H1 (cell line): ENCODE measurements around the gene PSMD13. TPM values are rescaled to one million over a fixed set of nuclear protein-coding genes. Genes with fewer than 3 reads are reported as not detected.

Experiments used
- CTCF ChIA-PET: fragments of 300-600 bp; sonication (Branson Sonifier 250); formaldehyde crosslinking; loops from one replicate; lab custom pipeline; 2021; ENCODE audit not compliant: partially characterized antibody; lab: Charles Lee
- POLR2A ChIA-PET: fragments of 300-600 bp; sonication (Branson Sonifier 250); formaldehyde crosslinking; loops from one replicate; lab custom pipeline; 2021; ENCODE audit warnings: inconsistent platforms; ENCODE audit not compliant: partially characterized antibody; lab: Charles Lee
- DNase-seq, 2 experiments: peaks; one replicate each; pipeline versions ENCODE4 v3.0.0 to v3.0.0-alpha.2; 2010 to 2022; ENCODE audit warnings: low spot score in 2 of 2, low read depth in 1 of 2, mixed read lengths in 1 of 2
- FAIRE-seq: peaks from 2 replicates; lab custom pipeline; 2011; peaks lifted over from hg19 to GRCh38; lab: Jason Lieb, UNC
- H2AFZ ChIP-seq: 2 replicates; pipeline ENCODE4 v1.8.1; 2012; ENCODE audit warnings: low read length, inconsistent platforms
- H2AK5ac ChIP-seq: 2 replicates; pipeline ENCODE4 v1.6.1; 2013; ENCODE audit warnings: low read depth, low read length
- H2BK120ac ChIP-seq: replicated peaks from 2 replicates; pipeline ENCODE3; 2013; ENCODE audit warnings: low read depth, low read length, inconsistent platforms
- H2BK12ac ChIP-seq: 2 replicates; pipeline ENCODE4 v1.6.1; 2013; ENCODE audit warnings: low read depth, low read length
- H2BK15ac ChIP-seq: 2 replicates; pipeline ENCODE4 v1.6.1; 2013; ENCODE audit warnings: low read length
- H2BK20ac ChIP-seq: 2 replicates; pipeline ENCODE4 v1.6.1; 2013; ENCODE audit warnings: low read length
- H2BK5ac ChIP-seq: 2 replicates; pipeline ENCODE4 v1.6.1; 2013; ENCODE audit warnings: low read depth, low read length
- H3K14ac ChIP-seq: 2 replicates; pipeline ENCODE4 v1.6.1; 2013; ENCODE audit warnings: inconsistent platforms; ENCODE audit not compliant: insufficient read length
- H3K18ac ChIP-seq: 2 replicates; pipeline ENCODE4 v1.6.1; 2013; ENCODE audit warnings: low read length; ENCODE audit errors: extremely low read depth
- H3K23ac ChIP-seq: 2 replicates; pipeline ENCODE4 v1.6.1; 2013; ENCODE audit warnings: inconsistent platforms; ENCODE audit not compliant: insufficient read length
- H3K23me2 ChIP-seq: 2 replicates; pipeline ENCODE4 v1.6.1; 2013; ENCODE audit warnings: low read depth, low read length
- H3K27ac ChIP-seq: 2 replicates; pipeline ENCODE4 v1.6.1; 2011; ENCODE audit warnings: low read depth, low read length, inconsistent platforms
- H3K27me3 ChIP-seq, 4 experiments: replicated peaks in 1 of 4; 1 replicate in 1 of 4; 2 replicates in 3 of 4; pipeline versions ENCODE4 v1.6.1 to v1.8.1; 2011 to 2013; ENCODE audit warnings: low read length in 3 of 4, mild to moderate bottlenecking in 3 of 4, inconsistent platforms in 2 of 4, mixed read lengths in 2 of 4, moderate library complexity in 1 of 4; ENCODE audit not compliant: control insufficient read depth in 3 of 4, insufficient read depth in 3 of 4; ENCODE audit errors: extremely low read depth in 1 of 4
- H3K36me3 ChIP-seq, 4 experiments: 2 replicates each; pipeline versions ENCODE4 v1.6.1 to v1.8.1; 2011 to 2013; ENCODE audit warnings: mild to moderate bottlenecking in 4 of 4, low read length in 3 of 4, moderate library complexity in 2 of 4, control low read depth in 1 of 4, inconsistent platforms in 1 of 4; ENCODE audit not compliant: insufficient read depth in 4 of 4, control insufficient read depth in 2 of 4
- H3K4ac ChIP-seq: replicated peaks from 2 replicates; pipeline ENCODE3; 2013; ENCODE audit warnings: low read length, low read depth, mixed read lengths, inconsistent platforms; ENCODE audit not compliant: insufficient read length
- H3K4me1 ChIP-seq, 4 experiments: replicated peaks in 1 of 4; 1 replicate in 1 of 4; 2 replicates in 3 of 4; pipeline versions ENCODE4 v1.6.1 to v1.8.1; 2011 to 2013; ENCODE audit warnings: low read length in 3 of 4, inconsistent platforms in 2 of 4, mixed read lengths in 1 of 4; ENCODE audit not compliant: insufficient read depth in 4 of 4, control insufficient read depth in 3 of 4
- H3K4me2 ChIP-seq, 2 experiments: 2 replicates each; pipeline versions ENCODE4 v1.6.1 to v1.8.1; 2011 to 2013; ENCODE audit warnings: low read depth in 2 of 2, low read length in 2 of 2, control low read depth in 1 of 2, inconsistent platforms in 1 of 2, mild to moderate bottlenecking in 1 of 2; ENCODE audit not compliant: insufficient read depth in 1 of 2
- H3K4me3 ChIP-seq, 4 experiments: fragments of 200-600, 300-600 bp in 1 of 4; sonication (generic), shearing (Covaris generic), sonication (Bioruptor Twin) in 1 of 4; 2 replicates each; pipeline versions ENCODE4 v1.5.1 to v1.8.1; 2011 to 2016; ENCODE audit warnings: low read length in 4 of 4, low read depth in 3 of 4, control low read depth in 2 of 4, inconsistent platforms in 2 of 4, mild to moderate bottlenecking in 2 of 4, mixed read lengths in 1 of 4, moderate library complexity in 1 of 4; ENCODE audit not compliant: insufficient read depth in 2 of 4; ENCODE audit errors: extremely low read depth in 1 of 4
- H3K56ac ChIP-seq: replicated peaks from 2 replicates; pipeline ENCODE3; 2013; ENCODE audit warnings: low read depth, mild to moderate bottlenecking, mixed read lengths, low read length, inconsistent platforms; ENCODE audit not compliant: insufficient read length
- H3K79me1 ChIP-seq: 2 replicates; pipeline ENCODE4 v1.6.1; 2013; ENCODE audit warnings: low read depth, low read length, control low read depth
- H3K79me2 ChIP-seq, 2 experiments: 2 replicates each; pipeline versions ENCODE4 v1.6.1 to v1.8.1; 2012 to 2013; ENCODE audit warnings: low read length in 2 of 2, mild to moderate bottlenecking in 2 of 2, inconsistent platforms in 1 of 2; ENCODE audit not compliant: insufficient read depth in 2 of 2, control insufficient read depth in 1 of 2
- H3K9ac ChIP-seq, 4 experiments: replicated peaks in 1 of 4; 1 replicate in 1 of 4; 2 replicates in 3 of 4; pipeline versions ENCODE4 v1.6.1 to v1.8.1; 2011 to 2013; ENCODE audit warnings: low read depth in 3 of 4, low read length in 3 of 4, control low read depth in 2 of 4, mild to moderate bottlenecking in 2 of 4, moderate library complexity in 2 of 4, inconsistent platforms in 1 of 4; ENCODE audit errors: extremely low read depth in 1 of 4
- H3K9me3 ChIP-seq, 2 experiments: 2 replicates each; pipeline versions ENCODE4 v1.6.1 to v1.8.1; 2012 to 2013; ENCODE audit warnings: mild to moderate bottlenecking in 2 of 2, moderate library complexity in 2 of 2, control low read depth in 1 of 2, inconsistent platforms in 1 of 2, low read depth in 1 of 2, low read length in 1 of 2, mixed read lengths in 1 of 2; ENCODE audit not compliant: insufficient read depth in 2 of 2
- H4K20me1 ChIP-seq, 2 experiments: replicated peaks in 1 of 2; 2 replicates each; pipeline versions ENCODE3 to v1.8.1; 2011 to 2013; ENCODE audit warnings: inconsistent platforms in 2 of 2, low read length in 2 of 2, mild to moderate bottlenecking in 1 of 2; ENCODE audit not compliant: insufficient read depth in 2 of 2, control insufficient read depth in 1 of 2
- H4K5ac ChIP-seq: 2 replicates; pipeline ENCODE4 v1.6.1; 2013; ENCODE audit warnings: low read length, low read depth, mixed read lengths, inconsistent platforms; ENCODE audit not compliant: insufficient read length
- H4K8ac ChIP-seq: 2 replicates; pipeline ENCODE4 v1.8.0; 2013; ENCODE audit warnings: mild to moderate bottlenecking, moderate library complexity, low read length, inconsistent platforms; ENCODE audit not compliant: insufficient read depth; ENCODE audit errors: extremely low read depth
- H4K91ac ChIP-seq: replicated peaks from 2 replicates; pipeline ENCODE3; 2013; ENCODE audit warnings: low read length, mixed read lengths, inconsistent platforms; ENCODE audit not compliant: insufficient read length
- CBX8 ChIP-seq: fragments of 300-800, 300-1000 bp; sonication (generic); IDR thresholded peaks from 2 replicates; pipeline ENCODE4 v1.7.1; 2016; ENCODE audit warnings: low read depth, low read length, borderline replicate concordance
- CTBP2 ChIP-seq: IDR thresholded peaks from 2 replicates; pipeline ENCODE4 v1.7.0; 2011; ENCODE audit warnings: borderline replicate concordance, mild to moderate bottlenecking, moderate library complexity, mixed read lengths, low read length; ENCODE audit not compliant: insufficient read depth, insufficient read length
- E2F6 ChIP-seq: IDR thresholded peaks from 2 replicates; pipeline ENCODE4 v1.6.1; 2012; ENCODE audit warnings: inconsistent platforms
- JUND ChIP-seq: IDR thresholded peaks from 2 replicates; pipeline ENCODE4 v1.6.1; 2011; ENCODE audit warnings: mild to moderate bottlenecking, improper control_type of control experiment, low read length
- KDM1A ChIP-seq: fragments of 200-600, 300-600 bp; sonication (generic); IDR thresholded peaks from 2 replicates; pipeline ENCODE4 v1.7.1; 2016; ENCODE audit warnings: mild to moderate bottlenecking, low read length, borderline replicate concordance
- KDM5A ChIP-seq: fragments of 200-600 bp; IDR thresholded peaks from 2 replicates; pipeline ENCODE4 v1.7.1; 2012; ENCODE audit warnings: mild to moderate bottlenecking, low read length, inconsistent platforms, mixed read lengths
- MAFK ChIP-seq: IDR thresholded peaks from 2 replicates; pipeline ENCODE4 v1.6.1; 2012; ENCODE audit warnings: low read depth, mild to moderate bottlenecking, improper control_type of control experiment, low read length
- POU5F1 ChIP-seq: IDR thresholded peaks from 2 replicates; pipeline ENCODE4 v1.6.1; 2011; ENCODE audit warnings: low read depth, mild to moderate bottlenecking, low read length, moderate library complexity
- RNF2 ChIP-seq: fragments of 200-900, 300-1000 bp; sonication (generic); IDR thresholded peaks from 2 replicates; pipeline ENCODE4 v1.7.1; 2016; ENCODE audit warnings: borderline replicate concordance, low read depth, mild to moderate bottlenecking, antibody characterized with exemption, low read length; ENCODE audit not compliant: poor library complexity, severe bottlenecking; ENCODE audit errors: missing control alignments
- SP4 ChIP-seq: IDR thresholded peaks from 2 replicates; pipeline ENCODE4 v1.6.1; 2012; ENCODE audit warnings: low read length, inconsistent platforms
- TAF1 ChIP-seq: IDR thresholded peaks from 2 replicates; pipeline ENCODE4 v1.6.1; 2011; ENCODE audit warnings: mild to moderate bottlenecking, low read depth, low read length
- TBP ChIP-seq: IDR thresholded peaks from 2 replicates; pipeline ENCODE4 v1.6.1; 2011; ENCODE audit warnings: low read depth, low read length, improper control_type of control experiment
- WGBS, 2 experiments: shearing (Covaris generic) in 1 of 2; methylation state at CpG; one replicate each; pipeline versions ENCODE4 v1.1.6 to v1.1.7; 2013 to 2015; ENCODE audit warnings: low lambda C conversion rate in 2 of 2, mixed read lengths in 2 of 2, inconsistent platforms in 1 of 2, low coverage in 1 of 2, missing lambda C conversion rate in 1 of 2; ENCODE audit not compliant: insufficient replicate concordance in 2 of 2, insufficient coverage in 1 of 2, insufficient read length in 1 of 2; ENCODE audit errors: extremely low coverage in 1 of 2, missing lambda C conversion rate in 1 of 2; 5-methylcytosine and 5-hydroxymethylcytosine counted together
- polyA plus RNA-seq, 7 experiments: library from polyadenylated mRNA; depleted of rRNA in 3 of 7; stranded (reverse) in 5 of 7; unstranded in 2 of 7; fragments of >200 nt in 5 of 7; fragments of 200-250 nt in 2 of 7; gene quantifications; 1 replicate in 5 of 7; 2 replicates in 1 of 7; 4 replicates in 1 of 7; pipeline versions ENCODE4 v1.2.1 to v1.2.3, GENCODE V29; 2011 to 2013; ENCODE audit warnings: missing spikeins in 2 of 7, mixed read lengths in 2 of 7
- total RNA-seq: library from RNA; stranded (reverse); fragmentation: NEBNext Ultra II Directional; extraction: Animal tissue kit (Norgen Biotek cat#: 25700); gene quantifications from 2 replicates; pipeline ENCODE4 v1.2.1, GENCODE V29; 2021

Gene PSMD13
- total and polyA plus RNA-seq, 2 of the 8 experiments (the other 6 are each of a cell fraction or from before 2014, with no cell fraction given), result 121 to 141 TPM

DNA sequence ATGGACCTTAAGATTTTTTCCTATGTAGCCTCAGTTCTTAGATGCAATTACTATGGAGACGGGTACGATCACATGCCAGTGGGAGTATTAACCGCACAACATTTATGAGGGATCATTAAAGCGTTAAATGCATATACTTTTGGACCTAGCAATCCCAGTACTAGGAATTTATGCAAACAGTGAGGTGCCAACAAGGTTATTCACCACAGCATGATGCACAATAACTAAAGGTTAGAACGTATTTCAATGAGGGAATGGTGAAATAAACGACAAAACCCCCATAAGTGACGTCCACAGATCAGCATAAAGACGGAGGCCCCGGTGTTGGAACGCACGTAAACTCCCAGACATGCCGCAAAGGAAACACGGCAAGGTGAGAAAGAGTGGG is 1.2 kb upstream of the PSMD13 start:
- no peak overlapping the region for H4K91ac ChIP-seq
- TF ChIP-seq MAFK (no peak), SP4 (no peak), POU5F1 (no peak), RNF2 (no peak), KDM1A (no peak), KDM5A (no peak), E2F6 (no peak), CTBP2 (no peak), TAF1 (no peak), CBX8 (no peak), TBP (no peak), JUND (no peak)

More for the DNA sequence above, 1.2 kb upstream of the PSMD13 start:
- Histone ChIP-seq H3K14ac (no peak overlapping the region), H2BK15ac (no peak overlapping the region), H3K23me2 (peaks cover 14% of the 10 kb centered on the region), H2BK20ac (no peak overlapping the region), H2BK5ac (0 out of 2 replicates have a peak overlapping the region, but pooled peaks have one; percentile 35), H2BK120ac (peak overlapping the region; percentile 33), H3K79me1 (peaks cover 4% of the 10 kb centered on the region; the same call in 1 of the 2 replicates), H2AFZ (peak overlapping the region; percentile 89), H3K27ac (0 out of 2 replicates have a peak overlapping the region, but pooled peaks have one; percentile 70), H3K9ac (peak overlapping the region; percentile 76 to 87 (median 83)), H2AK5ac (no peak overlapping the region), H4K5ac (no peak overlapping the region), H3K56ac (peak overlapping the region; percentile 35), H4K8ac (no peak overlapping the region), H2BK12ac (no peak overlapping the region), H3K18ac (peak overlapping the region; percentile 72; the same call in 1 of the 2 replicates), H3K4me1 (no peaks in the 10 kb centered on the region; a peak in 1 of 7 replicates), H4K20me1 (peaks cover 0 to 2% of the 10 kb centered on the region in 2 experiments), H3K36me3 (peaks cover 0 to 8% (median 0%) of the 10 kb centered on the region in 4 experiments; a peak in 4 of 8 replicates), H3K4ac (peak overlapping the region; percentile 27), H3K9me3 (no peaks in the 10 kb centered on the region), H3K4me2 (peak overlapping the region; percentile 82 to 90), H3K79me2 (peaks cover 5 to 22% of the 10 kb centered on the region in 2 experiments), H3K23ac (no peak overlapping the region), H3K4me3 (peak overlapping the region; percentile 79 to 96 (median 91)), H3K27me3 (no peaks in the 10 kb centered on the region)
- no peak for DNase-seq
- ChIA-PET CTCF (interaction anchor here (0.7 to 0.8 kb wide), 2 partner anchors 52 to 128 kb away, joined by 3 read pairs; no protein-coding TSS in a partner anchor), POLR2A (interaction anchor here (1.2 to 9.7 kb wide), 2 partner anchors 20 to 28 kb away, joined by 4 to 99 read pairs; partner anchors contain the start of genes BET1L and RIC8A)
- FAIRE-seq, result no peak
- WGBS, 2 experiments, result 22% methylated on average over 13 of the region's 13 CpGs; no CpG with 5 or more reads in 1 of the 2 experiments
